Endothelial cell of umbilical vein (primary cell): Measurements from ENCODE around the gene SRSF3. TPM values are rescaled to one million over a fixed set of nuclear protein-coding genes. Genes with fewer than 3 reads are reported as not detected.

Experiments
- BruUV-seq: library from RNA; stranded (reverse); fragments of 400-500 nt; replicated peaks from 2 replicates; lab custom pipeline; 2021; lab: Mats Ljungman, UMichigan
- CTCF ChIA-PET: fragments of 300-600, 350-600 bp; sonication (Branson Sonifier 250); formaldehyde crosslinking; loops from one replicate; lab custom pipeline; 2021; ENCODE audit warnings: antibody characterized with exemption, inconsistent platforms; lab: Charles Lee
- POLR2A ChIA-PET: fragments of 300-600, 350-600 bp; sonication (Branson Sonifier 250); formaldehyde crosslinking; loops from one replicate; lab custom pipeline; 2021; ENCODE audit warnings: antibody characterized with exemption, inconsistent platforms; lab: Charles Lee
- DNase-seq: peaks from one replicate; pipeline ENCODE4 v3.0.0-alpha.2; 2011; ENCODE audit warnings: low read depth, low spot score
- FAIRE-seq: peaks from 2 replicates; lab custom pipeline; 2011; peaks lifted over from hg19 to GRCh38; lab: Jason Lieb, UNC
- H2AFZ ChIP-seq: 2 replicates; pipeline ENCODE4 v1.6.0; 2012; ENCODE audit warnings: low read depth, low read length, control low read depth, inconsistent platforms
- H3K27ac ChIP-seq: 2 replicates; pipeline ENCODE4 v1.5.1; 2011; ENCODE audit warnings: low read depth, mild to moderate bottlenecking, control low read depth, low read length, moderate library complexity; ENCODE audit not compliant: insufficient read depth
- H3K27me3 ChIP-seq, 2 experiments: 2 replicates each; pipeline versions ENCODE4 v1.6.0 to v1.6.1; 2011; ENCODE audit warnings: low read length in 2 of 2, mixed read lengths in 1 of 2; ENCODE audit not compliant: control insufficient read depth in 2 of 2, insufficient read depth in 2 of 2
- H3K36me3 ChIP-seq, 2 experiments: 2 replicates in 1 of 2; 3 replicates in 1 of 2; pipeline ENCODE4 v1.5.1; 2011; ENCODE audit warnings: low read length in 2 of 2, mild to moderate bottlenecking in 1 of 2, moderate library complexity in 1 of 2; ENCODE audit not compliant: control insufficient read depth in 2 of 2, insufficient read depth in 2 of 2; ENCODE audit errors: extremely low read depth in 1 of 2
- H3K4me1 ChIP-seq: 3 replicates; pipeline ENCODE4 v1.5.1; 2011; ENCODE audit warnings: mild to moderate bottlenecking, low read length; ENCODE audit not compliant: control insufficient read depth, insufficient read depth; ENCODE audit errors: extremely low read depth
- H3K4me2 ChIP-seq: 2 replicates; pipeline ENCODE4 v1.6.1; 2011; ENCODE audit warnings: low read length, control low read depth, mixed read lengths; ENCODE audit not compliant: insufficient read depth
- H3K4me3 ChIP-seq, 3 experiments: fragments of 200-600 bp in 1 of 3; sonication (generic), shearing (Covaris generic) in 1 of 3; replicated peaks in 1 of 3; 2 replicates each; pipeline ENCODE4 v1.5.1; 2011 to 2016; ENCODE audit warnings: control low read depth in 3 of 3, low read length in 3 of 3, mild to moderate bottlenecking in 2 of 3, inconsistent platforms in 1 of 3, low read depth in 1 of 3, moderate library complexity in 1 of 3; ENCODE audit not compliant: insufficient read depth in 1 of 3
- H3K79me2 ChIP-seq: 2 replicates; pipeline ENCODE4 v1.6.0; 2012; ENCODE audit warnings: low read length, inconsistent platforms; ENCODE audit not compliant: control insufficient read depth, insufficient read depth
- H3K9ac ChIP-seq: replicated peaks from 2 replicates; pipeline ENCODE3; 2011; ENCODE audit warnings: low read length, control low read depth; ENCODE audit not compliant: insufficient read depth; ENCODE audit errors: extremely low read depth
- H3K9me1 ChIP-seq: replicated peaks from 3 replicates; pipeline ENCODE4 v1.6.0; 2011; ENCODE audit warnings: mild to moderate bottlenecking, low read length; ENCODE audit not compliant: control insufficient read depth, insufficient read depth; ENCODE audit errors: extremely low read depth
- H3K9me3 ChIP-seq: replicated peaks from 2 replicates; pipeline ENCODE4 v1.5.1; 2012; ENCODE audit warnings: low read length, inconsistent platforms; ENCODE audit not compliant: control insufficient read depth, insufficient read depth
- H4K20me1 ChIP-seq: replicated peaks from 2 replicates; pipeline ENCODE3; 2011; ENCODE audit warnings: mild to moderate bottlenecking, low read length; ENCODE audit not compliant: control insufficient read depth, insufficient read depth; ENCODE audit errors: extremely low read depth
- CTCF ChIP-seq, 2 donors: IDR thresholded peaks; 1 replicate in 1 of 2; 2 replicates in 1 of 2; pipeline ENCODE4 v1.5.1; 2011; ENCODE audit warnings: low read length in 2 of 2, mild to moderate bottlenecking in 2 of 2, moderate library complexity in 2 of 2, control low read depth in 1 of 2, inconsistent platforms in 1 of 2, low read depth in 1 of 2; ENCODE audit not compliant: insufficient read depth in 1 of 2; ENCODE audit errors: extremely low read depth in 1 of 2
- EZH2 ChIP-seq: IDR thresholded peaks from 2 replicates; pipeline ENCODE4 v1.6.1; 2012; ENCODE audit warnings: borderline replicate concordance, low read depth, mild to moderate bottlenecking, moderate library complexity, low read length, inconsistent platforms; ENCODE audit not compliant: severe bottlenecking
- FOS ChIP-seq: IDR thresholded peaks from 2 replicates; pipeline ENCODE4 v1.6.1; 2011; ENCODE audit warnings: mild to moderate bottlenecking, low read length, moderate library complexity, borderline replicate concordance; ENCODE audit not compliant: insufficient read depth
- GATA2 ChIP-seq: IDR thresholded peaks from 2 replicates; pipeline ENCODE4 v1.7.0; 2011; ENCODE audit warnings: low read depth, mild to moderate bottlenecking, moderate library complexity, mixed read lengths, low read length; ENCODE audit not compliant: insufficient read length, insufficient read depth
- JUN ChIP-seq: IDR thresholded peaks from 2 replicates; pipeline ENCODE4 v1.6.1; 2011; ENCODE audit warnings: borderline replicate concordance, low read depth; ENCODE audit not compliant: insufficient read length, insufficient read depth
- MYC ChIP-seq: IDR thresholded peaks from one replicate; pipeline ENCODE4 v1.6.1; 2011; ENCODE audit warnings: mild to moderate bottlenecking, low read depth, low read length
- POLR2A ChIP-seq: IDR thresholded peaks from 2 replicates; pipeline ENCODE4 v1.6.1; 2012; ENCODE audit warnings: low read depth, mild to moderate bottlenecking, control low read depth, low read length
- POLR2AphosphoS5 ChIP-seq: IDR thresholded peaks from 2 replicates; pipeline ENCODE4 v1.6.1; 2012; ENCODE audit warnings: low read depth, mild to moderate bottlenecking, control low read depth, low read length, moderate library complexity; ENCODE audit not compliant: insufficient read depth
- dilution Hi-C: fragments of 300-500 bp; cut with MboI; formaldehyde crosslinking; loops from one replicate; pipeline ENCODE4 v1.15.0; 2019; ENCODE audit warnings: low sequenced_read_pairs; ENCODE audit not compliant: extremely low pct_ligation_motif_present
- intact Hi-C: fragments of 100-400 bp; cut with micrococcal nuclease; formaldehyde crosslinking; loops from one replicate; pipeline ENCODE4 v1.10.0; 2022
- polyA plus RNA-seq, 4 experiments: library from polyadenylated mRNA; depleted of rRNA in 3 of 4; stranded (reverse) in 3 of 4; unstranded in 1 of 4; fragments of >200 nt; gene quantifications; 2 replicates each; pipeline versions ENCODE4 v1.2.1 to v1.2.3, GENCODE V29; 2011 to 2012; ENCODE audit warnings: missing spikeins in 1 of 4
- total RNA-seq: library from RNA; stranded (reverse); gene quantifications from 2 replicates; pipeline ENCODE4 v1.2.3, GENCODE V29; 2021
- TF ChIP-seq, protein P1 (sequence below): IDR thresholded peaks from 2 replicates; pipeline ENCODE4 v1.6.1; 2011; ENCODE audit not compliant: insufficient read depth, insufficient read length

Gene SRSF3
- total and polyA plus RNA-seq, 2 donors (not counting 3 experiments of a cell fraction or from before 2014, with no cell fraction given): 317 to 393 TPM

DNA sequence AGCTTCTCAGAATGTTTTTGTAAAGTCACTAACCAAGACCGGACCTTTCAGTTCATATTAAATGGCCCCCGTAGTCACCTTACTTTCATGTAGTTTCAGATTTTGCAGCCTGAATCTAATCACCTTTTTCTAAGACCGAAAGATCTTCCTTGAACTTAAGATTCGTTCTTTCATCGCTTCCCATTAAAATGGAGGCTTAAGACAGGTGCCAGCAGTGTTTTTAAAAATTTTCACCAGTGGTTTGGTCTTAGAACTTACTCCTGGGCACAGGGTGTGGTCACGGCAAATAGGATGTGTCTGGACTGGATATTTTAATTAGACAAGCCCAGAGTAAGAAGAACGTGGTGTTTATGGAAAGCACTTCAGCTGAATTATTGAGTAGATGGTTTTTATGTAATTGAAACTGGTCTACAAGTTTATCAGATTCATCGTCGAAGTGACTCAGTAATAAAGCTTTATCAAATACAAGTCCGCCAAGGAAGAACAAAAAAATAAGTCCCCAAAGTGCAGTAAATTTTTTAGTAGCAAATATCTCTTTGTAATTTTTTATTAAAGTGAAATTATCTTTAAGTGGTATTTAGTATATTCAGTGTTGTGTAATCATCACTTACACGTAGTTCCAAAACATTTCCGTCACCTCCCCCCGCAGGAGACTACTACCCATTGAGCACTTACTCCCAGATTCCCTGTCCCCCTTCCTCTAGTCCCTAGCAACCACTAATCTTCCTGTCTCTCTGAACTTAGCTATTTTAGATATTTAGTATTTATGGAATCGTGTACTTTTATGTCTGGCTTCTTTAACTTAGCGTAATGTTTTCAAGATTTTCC is 868 bp downstream of the SRSF3 start:
- DNase-seq: peak; percentile 52
- Histone ChIP-seq H4K20me1 (peaks cover 26% of the 10 kb centered on the region), H3K27me3 (no peaks in the 10 kb centered on the region), H3K27ac (peak overlapping the region; percentile 97), H2AFZ (no peak overlapping the region), H3K4me1 (peaks cover 31% of the 10 kb centered on the region), H3K79me2 (peaks cover 58% of the 10 kb centered on the region), H3K4me3 (peak overlapping the region; percentile 76 to 100 (median 100)), H3K9me3 (no peaks in the 10 kb centered on the region), H3K9ac (peak overlapping the region; percentile 100), H3K9me1 (no peaks in the 10 kb centered on the region), H3K4me2 (peak overlapping the region; percentile 80), H3K36me3 (peaks cover 23 to 24% of the 10 kb centered on the region in 2 experiments)
- CTCF ChIA-PET: interaction anchor here (0.6 to 1.5 kb wide), 5 partner anchors 11 to 568 kb away, joined by 3 to 4 read pairs (median 3); partner anchors contain the start of gene MAPK14
- BruUV-seq: TSS peak; percentile 29
- POLR2A ChIA-PET: no interaction called here
- dilution Hi-C loops: no loop called here
- TF ChIP-seq CTCF (IDR thresholded peaks at IDR 0.05; ENCODE audit: extremely low read depth in 1 of 2, insufficient read depth in 1 of 2, low read depth in 1 of 2, low read length in 2 of 2) (no peak), POLR2AphosphoS5 (peak; percentile 53)
- no peak for FAIRE-seq
- intact Hi-C loops: loop anchor here (1.0 to 5.0 kb wide), 3 partner anchors 48 to 172 kb away; partner anchors contain the start of genes KCTD20, PXT1 and STK38

DNA sequence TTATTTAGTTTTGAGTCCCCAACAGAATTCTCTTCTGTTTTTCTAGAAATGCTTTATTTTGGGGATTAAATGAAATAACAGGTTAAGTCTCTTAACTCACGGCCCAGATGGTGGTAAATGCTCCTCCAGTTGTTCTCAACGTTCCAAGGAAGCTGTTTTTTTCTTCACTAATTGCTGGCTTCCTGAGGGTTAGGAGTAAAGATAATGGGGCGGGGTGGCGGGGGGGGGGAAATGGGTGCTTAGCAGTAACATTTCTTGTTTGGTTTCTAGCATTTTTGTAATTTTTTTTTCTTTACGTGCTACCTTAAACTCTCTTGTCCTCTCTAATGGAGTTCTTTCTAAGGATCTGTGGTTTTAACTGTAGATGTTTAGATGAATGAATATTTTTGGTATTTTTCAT is 2.2 kb downstream of the SRSF3 start:
- Histone ChIP-seq H3K9me1 (no peaks in the 10 kb centered on the region), H3K36me3 (peaks cover 35 to 36% of the 10 kb centered on the region in 2 experiments), H3K79me2 (peaks cover 71% of the 10 kb centered on the region), H3K4me1 (peaks cover 33% of the 10 kb centered on the region), H3K27ac (peak overlapping the region; percentile 22), H3K4me3 (peak overlapping the region; percentile 76 to 100 (median 100)), H3K9ac (peak overlapping the region; percentile 100), H4K20me1 (peaks cover 31% of the 10 kb centered on the region), H3K4me2 (peak overlapping the region; percentile 96), H3K9me3 (no peaks in the 10 kb centered on the region), H3K27me3 (no peaks in the 10 kb centered on the region), H2AFZ (no peak overlapping the region)
- CTCF ChIA-PET: interaction anchor here (1.1 to 1.5 kb wide), 3 partner anchors 12 to 569 kb away, joined by 3 to 4 read pairs (median 3); partner anchors contain the start of gene MAPK14
- TF ChIP-seq CTCF (IDR thresholded peaks at IDR 0.05; ENCODE audit: extremely low read depth in 1 of 2, insufficient read depth in 1 of 2, low read depth in 1 of 2, low read length in 2 of 2) (no peak), JUN (no peak), POLR2AphosphoS5 (no peak), FOS (no peak), POLR2A (no peak), EZH2 (no peak), GATA2 (no peak), MYC (no peak)
- TF ChIP-seq, protein P1, sequence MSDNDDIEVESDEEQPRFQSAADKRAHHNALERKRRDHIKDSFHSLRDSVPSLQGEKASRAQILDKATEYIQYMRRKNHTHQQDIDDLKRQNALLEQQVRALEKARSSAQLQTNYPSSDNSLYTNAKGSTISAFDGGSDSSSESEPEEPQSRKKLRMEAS: no peak
- no TSS peak for BruUV-seq
- POLR2A ChIA-PET: interaction anchor here (0.7 to 1.6 kb wide), 3 partner anchors 10 to 57 kb away, joined by 4 to 8 read pairs (median 4); no protein-coding TSS in a partner anchor
- dilution Hi-C loops (no loop called here), intact Hi-C loops (no loop called here)
- DNase-seq (no peak), FAIRE-seq (no peak)
